Endothelial cell of umbilical vein (primary cell): Measurements from ENCODE around the gene COL15A1. TPM values are rescaled to one million over a fixed set of nuclear protein-coding genes. Genes with fewer than 3 reads are reported as not detected.

Experiments
- BruUV-seq: library from RNA; stranded (reverse); fragments of 400-500 nt; replicated peaks from 2 replicates; lab custom pipeline; 2021; lab: Mats Ljungman, UMichigan
- CTCF ChIA-PET: fragments of 300-600, 350-600 bp; sonication (Branson Sonifier 250); formaldehyde crosslinking; loops from one replicate; lab custom pipeline; 2021; ENCODE audit warnings: antibody characterized with exemption, inconsistent platforms; lab: Charles Lee
- POLR2A ChIA-PET: fragments of 300-600, 350-600 bp; sonication (Branson Sonifier 250); formaldehyde crosslinking; loops from one replicate; lab custom pipeline; 2021; ENCODE audit warnings: antibody characterized with exemption, inconsistent platforms; lab: Charles Lee
- DNase-seq: peaks from one replicate; pipeline ENCODE4 v3.0.0-alpha.2; 2011; ENCODE audit warnings: low read depth, low spot score
- FAIRE-seq: peaks from 2 replicates; lab custom pipeline; 2011; peaks lifted over from hg19 to GRCh38; lab: Jason Lieb, UNC
- H2AFZ ChIP-seq: 2 replicates; pipeline ENCODE4 v1.6.0; 2012; ENCODE audit warnings: low read depth, low read length, control low read depth, inconsistent platforms
- H3K27ac ChIP-seq: 2 replicates; pipeline ENCODE4 v1.5.1; 2011; ENCODE audit warnings: low read depth, mild to moderate bottlenecking, control low read depth, low read length, moderate library complexity; ENCODE audit not compliant: insufficient read depth
- H3K27me3 ChIP-seq, 2 experiments: 2 replicates each; pipeline versions ENCODE4 v1.6.0 to v1.6.1; 2011; ENCODE audit warnings: low read length in 2 of 2, mixed read lengths in 1 of 2; ENCODE audit not compliant: control insufficient read depth in 2 of 2, insufficient read depth in 2 of 2
- H3K36me3 ChIP-seq, 2 experiments: 2 replicates in 1 of 2; 3 replicates in 1 of 2; pipeline ENCODE4 v1.5.1; 2011; ENCODE audit warnings: low read length in 2 of 2, mild to moderate bottlenecking in 1 of 2, moderate library complexity in 1 of 2; ENCODE audit not compliant: control insufficient read depth in 2 of 2, insufficient read depth in 2 of 2; ENCODE audit errors: extremely low read depth in 1 of 2
- H3K4me1 ChIP-seq: 3 replicates; pipeline ENCODE4 v1.5.1; 2011; ENCODE audit warnings: mild to moderate bottlenecking, low read length; ENCODE audit not compliant: control insufficient read depth, insufficient read depth; ENCODE audit errors: extremely low read depth
- H3K4me2 ChIP-seq: 2 replicates; pipeline ENCODE4 v1.6.1; 2011; ENCODE audit warnings: low read length, control low read depth, mixed read lengths; ENCODE audit not compliant: insufficient read depth
- H3K4me3 ChIP-seq, 3 experiments: fragments of 200-600 bp in 1 of 3; sonication (generic), shearing (Covaris generic) in 1 of 3; replicated peaks in 1 of 3; 2 replicates each; pipeline ENCODE4 v1.5.1; 2011 to 2016; ENCODE audit warnings: control low read depth in 3 of 3, low read length in 3 of 3, mild to moderate bottlenecking in 2 of 3, inconsistent platforms in 1 of 3, low read depth in 1 of 3, moderate library complexity in 1 of 3; ENCODE audit not compliant: insufficient read depth in 1 of 3
- H3K79me2 ChIP-seq: 2 replicates; pipeline ENCODE4 v1.6.0; 2012; ENCODE audit warnings: low read length, inconsistent platforms; ENCODE audit not compliant: control insufficient read depth, insufficient read depth
- H3K9ac ChIP-seq: replicated peaks from 2 replicates; pipeline ENCODE3; 2011; ENCODE audit warnings: low read length, control low read depth; ENCODE audit not compliant: insufficient read depth; ENCODE audit errors: extremely low read depth
- H3K9me1 ChIP-seq: replicated peaks from 3 replicates; pipeline ENCODE4 v1.6.0; 2011; ENCODE audit warnings: mild to moderate bottlenecking, low read length; ENCODE audit not compliant: control insufficient read depth, insufficient read depth; ENCODE audit errors: extremely low read depth
- H3K9me3 ChIP-seq: replicated peaks from 2 replicates; pipeline ENCODE4 v1.5.1; 2012; ENCODE audit warnings: low read length, inconsistent platforms; ENCODE audit not compliant: control insufficient read depth, insufficient read depth
- H4K20me1 ChIP-seq: replicated peaks from 2 replicates; pipeline ENCODE3; 2011; ENCODE audit warnings: mild to moderate bottlenecking, low read length; ENCODE audit not compliant: control insufficient read depth, insufficient read depth; ENCODE audit errors: extremely low read depth
- CTCF ChIP-seq, 2 donors: IDR thresholded peaks; 1 replicate in 1 of 2; 2 replicates in 1 of 2; pipeline ENCODE4 v1.5.1; 2011; ENCODE audit warnings: low read length in 2 of 2, mild to moderate bottlenecking in 2 of 2, moderate library complexity in 2 of 2, control low read depth in 1 of 2, inconsistent platforms in 1 of 2, low read depth in 1 of 2; ENCODE audit not compliant: insufficient read depth in 1 of 2; ENCODE audit errors: extremely low read depth in 1 of 2
- EZH2 ChIP-seq: IDR thresholded peaks from 2 replicates; pipeline ENCODE4 v1.6.1; 2012; ENCODE audit warnings: borderline replicate concordance, low read depth, mild to moderate bottlenecking, moderate library complexity, low read length, inconsistent platforms; ENCODE audit not compliant: severe bottlenecking
- FOS ChIP-seq: IDR thresholded peaks from 2 replicates; pipeline ENCODE4 v1.6.1; 2011; ENCODE audit warnings: mild to moderate bottlenecking, low read length, moderate library complexity, borderline replicate concordance; ENCODE audit not compliant: insufficient read depth
- GATA2 ChIP-seq: IDR thresholded peaks from 2 replicates; pipeline ENCODE4 v1.7.0; 2011; ENCODE audit warnings: low read depth, mild to moderate bottlenecking, moderate library complexity, mixed read lengths, low read length; ENCODE audit not compliant: insufficient read length, insufficient read depth
- JUN ChIP-seq: IDR thresholded peaks from 2 replicates; pipeline ENCODE4 v1.6.1; 2011; ENCODE audit warnings: borderline replicate concordance, low read depth; ENCODE audit not compliant: insufficient read length, insufficient read depth
- MAX ChIP-seq: IDR thresholded peaks from 2 replicates; pipeline ENCODE4 v1.6.1; 2011; ENCODE audit not compliant: insufficient read depth, insufficient read length
- MYC ChIP-seq: IDR thresholded peaks from one replicate; pipeline ENCODE4 v1.6.1; 2011; ENCODE audit warnings: mild to moderate bottlenecking, low read depth, low read length
- POLR2A ChIP-seq: IDR thresholded peaks from 2 replicates; pipeline ENCODE4 v1.6.1; 2012; ENCODE audit warnings: low read depth, mild to moderate bottlenecking, control low read depth, low read length
- POLR2AphosphoS5 ChIP-seq: IDR thresholded peaks from 2 replicates; pipeline ENCODE4 v1.6.1; 2012; ENCODE audit warnings: low read depth, mild to moderate bottlenecking, control low read depth, low read length, moderate library complexity; ENCODE audit not compliant: insufficient read depth
- dilution Hi-C: fragments of 300-500 bp; cut with MboI; formaldehyde crosslinking; loops from one replicate; pipeline ENCODE4 v1.15.0; 2019; ENCODE audit warnings: low sequenced_read_pairs; ENCODE audit not compliant: extremely low pct_ligation_motif_present
- intact Hi-C: fragments of 100-400 bp; cut with micrococcal nuclease; formaldehyde crosslinking; loops from one replicate; pipeline ENCODE4 v1.10.0; 2022
- polyA plus RNA-seq, 4 experiments: library from polyadenylated mRNA; depleted of rRNA in 3 of 4; stranded (reverse) in 3 of 4; unstranded in 1 of 4; fragments of >200 nt; gene quantifications; 2 replicates each; pipeline versions ENCODE4 v1.2.1 to v1.2.3, GENCODE V29; 2011 to 2012; ENCODE audit warnings: missing spikeins in 1 of 4
- total RNA-seq: library from RNA; stranded (reverse); gene quantifications from 2 replicates; pipeline ENCODE4 v1.2.3, GENCODE V29; 2021

Gene COL15A1
- total and polyA plus RNA-seq, 2 donors (not counting 3 experiments of a cell fraction or from before 2014, with no cell fraction given), result not detected

- CTCF ChIA-PET, result interaction anchor here (0.9 to 1.0 kb wide), 2 partner anchors 18 to 40 kb away, joined by 3 read pairs; no protein-coding TSS in a partner anchor
- H3K9me1 ChIP-seq, result no peaks in the 10 kb centered on the region
- no peak overlapping the region for H3K9ac ChIP-seq
- H3K79me2 ChIP-seq, result no peaks in the 10 kb centered on the region
- H3K4me3 ChIP-seq, result no peak overlapping the region
- dilution Hi-C loops, result no loop called here
- no peaks in the 10 kb centered on the region for H3K4me1 ChIP-seq
- H2AFZ ChIP-seq, result no peak overlapping the region
- no peak overlapping the region for H3K27ac ChIP-seq
- no peaks in the 10 kb centered on the region for H3K9me3 ChIP-seq
- BruUV-seq, result no TSS peak
- no peaks in the 10 kb centered on the region for H4K20me1 ChIP-seq
- no peak overlapping the region for H3K4me2 ChIP-seq
- no peak for DNase-seq
- H3K36me3 ChIP-seq, result no peaks in the 10 kb centered on the region
- POLR2A ChIA-PET, result no interaction called here
- FAIRE-seq, result no peak
- intact Hi-C loops, result no loop called here
- H3K27me3 ChIP-seq, result no peaks in the 10 kb centered on the region
- no peak for TF ChIP-seq GATA2
- no peak for TF ChIP-seq POLR2A
- TF ChIP-seq EZH2, result no peak
- TF ChIP-seq POLR2AphosphoS5, result no peak
- no peak for TF ChIP-seq FOS
- no peak for TF ChIP-seq MAX
- no peak for TF ChIP-seq CTCF (IDR thresholded peaks at IDR 0.05; ENCODE audit: extremely low read depth in 1 of 2, insufficient read depth in 1 of 2, low read depth in 1 of 2, low read length in 2 of 2)
- no peak for TF ChIP-seq MYC
- TF ChIP-seq JUN, result no peak
Measured at GRCh38 chr9:98958271-98958984, 14.7 kb downstream of the COL15A1 start.
